HepG2 (cell line): ENCODE results near the gene PDE6C. TPM values are rescaled to one million over a fixed set of nuclear protein-coding genes. Genes with fewer than 3 reads are reported as not detected.

Source experiments
- ATAC-seq: fragments of 200-7000 bp; cut with Tn5 transposase; 3 replicates; pipeline ENCODE4 v1.9.1; 2020; ENCODE audit warnings: mild to moderate bottlenecking, moderate library complexity
- BruUV-seq: library from RNA; stranded (reverse); fragments of 400-500 nt; replicated peaks from 2 replicates; lab custom pipeline; 2021; lab: Mats Ljungman, UMichigan
- CTCF ChIA-PET: fragments of 300-600 bp; formaldehyde crosslinking; extraction: SDS; loops from one replicate; lab custom pipeline; 2021; ENCODE audit warnings: low total read pairs, inconsistent platforms, low intra/inter-chr PET ratio; lab: Yijun Ruan, JAX
- POLR2A ChIA-PET: fragments of 350-600 bp; sonication (Branson Sonifier 250); formaldehyde crosslinking; loops from one replicate; lab custom pipeline; 2020; ENCODE audit warnings: antibody characterized with exemption, inconsistent platforms; lab: Yijun Ruan, JAX
- DNase-seq: peaks from one replicate; pipeline ENCODE4 v3.0.0-alpha.2; 2015; ENCODE audit warnings: low spot score
- FAIRE-seq: peaks from 3 replicates; lab custom pipeline; 2011; peaks lifted over from hg19 to GRCh38; lab: Jason Lieb, UNC
- H2AFZ ChIP-seq: one replicate; pipeline ENCODE4 v1.6.1; 2011; ENCODE audit warnings: low read length, inconsistent platforms
- H3K27ac ChIP-seq: fragments of 300-600 bp; 3 replicates; pipeline ENCODE4 v1.8.0; 2011; ENCODE audit warnings: mixed run types, mild to moderate bottlenecking, mixed read lengths, low read length, inconsistent platforms; ENCODE audit not compliant: insufficient read depth; ENCODE audit errors: extremely low read length
- H3K27me3 ChIP-seq, 2 experiments: fragments of 200-600 bp in 1 of 2; 2 replicates in 1 of 2; 3 replicates in 1 of 2; pipeline versions ENCODE4 v1.6.0 to v1.8.0; 2011; ENCODE audit warnings: low read length in 2 of 2, mild to moderate bottlenecking in 2 of 2, moderate library complexity in 2 of 2, inconsistent platforms in 1 of 2; ENCODE audit not compliant: insufficient read depth in 2 of 2, control insufficient read depth in 1 of 2
- H3K36me3 ChIP-seq, 2 experiments: fragments of 200-600 bp in 1 of 2; replicated peaks in 1 of 2; 2 replicates in 1 of 2; 3 replicates in 1 of 2; pipeline versions ENCODE4 v1.5.1 to v1.8.0; 2011; ENCODE audit warnings: low read length in 2 of 2, inconsistent platforms in 1 of 2; ENCODE audit not compliant: insufficient read depth in 2 of 2, control insufficient read depth in 1 of 2
- H3K4me1 ChIP-seq: 2 replicates; pipeline ENCODE4 v1.5.1; 2012; ENCODE audit warnings: low read length, inconsistent platforms; ENCODE audit not compliant: insufficient read depth
- H3K4me2 ChIP-seq: 2 replicates; pipeline ENCODE4 v1.6.0; 2011; ENCODE audit warnings: low read depth, low read length, inconsistent platforms
- H3K4me3 ChIP-seq, 3 experiments: fragments of 200-600 bp in 1 of 3; sonication (generic), shearing (Covaris generic) in 1 of 3; replicated peaks in 1 of 3; 2 replicates each; pipeline ENCODE4 v1.5.1; 2011 to 2016; ENCODE audit warnings: low read length in 3 of 3, inconsistent platforms in 2 of 3, low read depth in 2 of 3, mild to moderate bottlenecking in 2 of 3, control low read depth in 1 of 3, mixed read lengths in 1 of 3; ENCODE audit not compliant: insufficient read depth in 1 of 3
- H3K79me2 ChIP-seq: one replicate; pipeline ENCODE4 v1.6.1; 2011; ENCODE audit warnings: low read length, inconsistent platforms; ENCODE audit not compliant: insufficient read depth
- H3K9ac ChIP-seq: 2 replicates; pipeline ENCODE4 v1.6.0; 2011; ENCODE audit warnings: mild to moderate bottlenecking, low read depth, low read length, inconsistent platforms; ENCODE audit not compliant: insufficient read depth
- H3K9me3 ChIP-seq: 2 replicates; pipeline ENCODE4 v1.5.1; 2012; ENCODE audit warnings: mild to moderate bottlenecking, low read length
- H4K20me1 ChIP-seq: 2 replicates; pipeline ENCODE4 v1.6.0; 2011; ENCODE audit warnings: inconsistent platforms, mild to moderate bottlenecking, low read length, moderate library complexity; ENCODE audit not compliant: insufficient read depth
- BORCS8-MEF2B ChIP-seq: sonication (generic); formaldehyde crosslinking; IDR thresholded peaks from 2 replicates; pipeline ENCODE4 v1.8.0; 2022; ENCODE audit warnings: mild to moderate bottlenecking, missing genetic modification reagents
- PHB2 ChIP-seq: fragments of 450-650 bp; IDR thresholded peaks from 2 replicates; pipeline ENCODE4 v1.6.1; 2018; ENCODE audit not compliant: partially characterized antibody
- POLR2G ChIP-seq: fragments of 200-400 bp; formaldehyde crosslinking; IDR thresholded peaks from 2 replicates; pipeline ENCODE4 v1.6.1; 2018; ENCODE audit warnings: mild to moderate bottlenecking, low read depth, low read length, moderate library complexity
- RBM22 ChIP-seq: fragments of 200-400 bp; formaldehyde crosslinking; optimal IDR thresholded peaks from 2 replicates; pipeline ENCODE3; 2017; ENCODE audit warnings: mild to moderate bottlenecking, low read length, moderate library complexity
- RFX3 ChIP-seq: IDR thresholded peaks from 2 replicates; pipeline ENCODE4 v1.6.1; 2016; ENCODE audit warnings: missing biosample characterization, missing genetic modification reagents
- SMARCC2 ChIP-seq: fragments of 450-650 bp; IDR thresholded peaks from 2 replicates; pipeline ENCODE4 v1.6.1; 2017; ENCODE audit warnings: antibody characterized with exemption, mild to moderate bottlenecking
- SOX6 ChIP-seq, 2 experiments: fragments of 450-650 bp in 1 of 2; sonication (generic) in 1 of 2; formaldehyde crosslinking in 1 of 2; IDR thresholded peaks; 2 replicates each; pipeline versions ENCODE4 v1.4.0 to v1.6.1; 2017 to 2020; ENCODE audit warnings: antibody characterized with exemption in 1 of 2, mild to moderate bottlenecking in 1 of 2, missing genetic modification reagents in 1 of 2
- SSRP1 ChIP-seq: IDR thresholded peaks from 2 replicates; pipeline ENCODE4 v1.6.1; 2016; ENCODE audit warnings: control low read depth
- TOPORS ChIP-seq: sonication (generic); formaldehyde crosslinking; IDR thresholded peaks from 2 replicates; pipeline ENCODE4 v1.8.0; 2023; ENCODE audit warnings: mild to moderate bottlenecking, missing genetic modification reagents
- ZC3H13 ChIP-seq: sonication (generic); formaldehyde crosslinking; IDR thresholded peaks from 2 replicates; pipeline ENCODE4 v1.8.1; 2023; ENCODE audit warnings: mild to moderate bottlenecking, missing genetic modification reagents, moderate library complexity
- ZKSCAN5 ChIP-seq: sonication (generic); formaldehyde crosslinking; IDR thresholded peaks from 2 replicates; pipeline ENCODE4 v1.5.1; 2020; ENCODE audit warnings: mild to moderate bottlenecking, missing genetic modification reagents
- ZSCAN31 ChIP-seq: sonication (generic); formaldehyde crosslinking; IDR thresholded peaks from 2 replicates; pipeline ENCODE4 v1.5.0; 2020; ENCODE audit warnings: low read depth, mild to moderate bottlenecking, missing genetic modification reagents
- WGBS: methylation state at CpG from one replicate; pipeline ENCODE4 v1.1.6; 2017; ENCODE audit warnings: low lambda C conversion rate; 5-methylcytosine and 5-hydroxymethylcytosine counted together
- in situ Hi-C: cut with HindIII; loops from 2 replicates; pipeline ENCODE4 v1.10.0; 2017; ENCODE audit warnings: low pct_unique_long_range_greater_than_20kb; ENCODE audit not compliant: extremely low pct_ligation_motif_present
- intact Hi-C: fragments of 100-400 bp; cut with micrococcal nuclease; formaldehyde crosslinking; loops from one replicate; pipeline ENCODE4 v1.10.0; 2022; ENCODE audit not compliant: unreplicated experiment
- polyA plus RNA-seq, 8 experiments: library from polyadenylated mRNA; depleted of rRNA in 3 of 8; stranded (reverse) in 7 of 8; unstranded in 1 of 8; fragments of >200 nt; fragmentation: Illumina TruSeq in 4 of 8; extraction: Trizol in 4 of 8; gene quantifications; 2 replicates each; pipeline versions ENCODE4 v1.2.1 to v1.2.3, GENCODE V29; 2011 to 2016; ENCODE audit warnings: low read depth in 4 of 8, missing spikeins in 1 of 8, mixed read lengths in 1 of 8; ENCODE audit not compliant: insufficient read depth in 1 of 8
- total RNA-seq, 5 experiments: library from RNA; depleted of rRNA; stranded (reverse); fragments of >200 nt; fragmentation: Illumina TruSeq; extraction: Trizol; gene quantifications; 2 replicates each; pipeline ENCODE4 v1.2.3, GENCODE V29; 2016; ENCODE audit warnings: low read depth in 1 of 5
- TF ChIP-seq, protein P1 (sequence below): sonication (generic); formaldehyde crosslinking; IDR thresholded peaks from 2 replicates; pipeline ENCODE4 v1.4.0; 2020; ENCODE audit warnings: missing genetic modification reagents
- TF ChIP-seq, protein P2 (sequence below): IDR thresholded peaks from 2 replicates; pipeline ENCODE4 v1.6.1; 2016; ENCODE audit warnings: missing genetic modification reagents, missing compliant biosample characterization
- TF ChIP-seq, protein P3 (sequence below): sonication (generic); formaldehyde crosslinking; IDR thresholded peaks from 2 replicates; pipeline ENCODE4 v1.4.0; 2020; ENCODE audit warnings: missing genetic modification reagents, borderline replicate concordance
- TF ChIP-seq, protein P4 (sequence below): sonication (generic); formaldehyde crosslinking; IDR thresholded peaks from 2 replicates; pipeline ENCODE4 v1.5.0; 2020; ENCODE audit warnings: missing genetic modification reagents

The PDE6C gene
- total and polyA plus RNA-seq, 2 of the 13 experiments (the other 11 are each of a cell fraction or from before 2014, with no cell fraction given) = 0.64 TPM; not detected in 1

DNA sequence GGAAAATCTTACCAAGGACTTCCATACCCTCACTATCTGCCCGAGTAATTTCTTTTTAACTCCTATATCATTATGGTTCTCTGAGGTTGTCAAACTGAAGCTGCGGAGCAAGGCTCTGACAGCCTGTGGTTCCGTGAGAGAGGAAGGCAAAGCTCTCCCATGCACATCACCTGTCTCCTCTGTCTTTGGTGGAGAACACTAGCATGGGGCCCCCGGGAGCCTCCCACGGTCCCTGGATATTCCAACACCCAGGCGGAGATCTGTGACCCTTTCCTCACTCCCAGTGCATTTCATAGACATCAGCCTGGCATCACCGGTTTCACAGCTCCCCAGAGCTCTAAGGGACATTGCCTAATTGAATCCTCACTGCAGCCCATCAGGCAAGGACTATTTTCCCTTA is 21.7 kb upstream of the PDE6C start (continued):
- TF ChIP-seq ZKSCAN5 (no peak), ZSCAN31 (no peak)
- TF ChIP-seq, protein P1, sequence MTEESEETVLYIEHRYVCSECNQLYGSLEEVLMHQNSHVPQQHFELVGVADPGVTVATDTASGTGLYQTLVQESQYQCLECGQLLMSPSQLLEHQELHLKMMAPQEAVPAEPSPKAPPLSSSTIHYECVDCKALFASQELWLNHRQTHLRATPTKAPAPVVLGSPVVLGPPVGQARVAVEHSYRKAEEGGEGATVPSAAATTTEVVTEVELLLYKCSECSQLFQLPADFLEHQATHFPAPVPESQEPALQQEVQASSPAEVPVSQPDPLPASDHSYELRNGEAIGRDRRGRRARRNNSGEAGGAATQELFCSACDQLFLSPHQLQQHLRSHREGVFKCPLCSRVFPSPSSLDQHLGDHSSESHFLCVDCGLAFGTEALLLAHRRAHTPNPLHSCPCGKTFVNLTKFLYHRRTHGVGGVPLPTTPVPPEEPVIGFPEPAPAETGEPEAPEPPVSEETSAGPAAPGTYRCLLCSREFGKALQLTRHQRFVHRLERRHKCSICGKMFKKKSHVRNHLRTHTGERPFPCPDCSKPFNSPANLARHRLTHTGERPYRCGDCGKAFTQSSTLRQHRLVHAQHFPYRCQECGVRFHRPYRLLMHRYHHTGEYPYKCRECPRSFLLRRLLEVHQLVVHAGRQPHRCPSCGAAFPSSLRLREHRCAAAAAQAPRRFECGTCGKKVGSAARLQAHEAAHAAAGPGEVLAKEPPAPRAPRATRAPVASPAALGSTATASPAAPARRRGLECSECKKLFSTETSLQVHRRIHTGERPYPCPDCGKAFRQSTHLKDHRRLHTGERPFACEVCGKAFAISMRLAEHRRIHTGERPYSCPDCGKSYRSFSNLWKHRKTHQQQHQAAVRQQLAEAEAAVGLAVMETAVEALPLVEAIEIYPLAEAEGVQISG (CRISPR knock-in tag) = 0 out of 2 replicates have a peak, but pooled peaks have one; percentile 21

DNA sequence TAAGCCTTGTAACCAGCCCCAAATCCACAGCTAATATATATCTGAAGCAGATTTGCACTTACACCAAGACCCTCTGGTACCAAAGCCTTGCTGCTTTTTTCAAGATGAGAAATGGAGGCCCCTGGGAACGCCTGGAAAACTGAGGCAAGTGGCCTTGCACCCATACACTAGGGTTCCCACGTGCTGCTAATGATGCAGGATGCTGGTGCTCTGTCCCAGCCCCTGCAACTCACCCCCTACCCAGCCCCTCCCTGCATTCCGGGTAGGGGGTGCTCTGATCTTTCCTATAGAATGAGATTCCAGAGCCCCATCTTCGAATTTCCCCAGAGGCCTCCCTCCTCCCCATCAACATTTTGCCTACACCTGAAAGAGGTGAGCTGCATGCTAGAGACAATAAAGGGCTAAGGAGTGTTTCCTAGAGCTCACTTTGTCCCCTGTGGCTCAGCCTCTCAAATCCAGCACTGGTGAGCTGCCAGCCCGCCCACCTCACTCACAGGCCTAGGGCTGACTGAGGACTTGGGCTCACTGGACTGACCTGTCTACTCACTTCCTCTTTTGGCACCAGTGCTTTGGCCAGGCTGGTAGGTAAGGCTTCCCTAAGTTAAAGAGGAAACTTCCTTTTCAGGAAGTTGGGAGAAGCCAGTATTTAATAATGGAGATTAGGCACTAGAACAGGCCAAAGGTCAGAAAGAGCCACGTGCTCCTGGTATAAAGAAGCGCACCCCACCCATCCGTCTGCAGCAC is 21.1 kb upstream of the PDE6C start:
- Histone ChIP-seq H3K36me3 (peaks cover 16 to 40% of the 10 kb centered on the region in 2 experiments), H3K9me3 (no peaks in the 10 kb centered on the region), H4K20me1 (peaks cover 60% of the 10 kb centered on the region), H3K79me2 (no peaks in the 10 kb centered on the region), H3K9ac (no peak overlapping the region), H3K4me2 (no peak overlapping the region), H3K27ac (no peak overlapping the region), H3K4me1 (peaks cover 34% of the 10 kb centered on the region), H2AFZ (no peak overlapping the region), H3K27me3 (no peaks in the 10 kb centered on the region), H3K4me3 (no peak overlapping the region)
- DNase-seq = no peak
- in situ Hi-C loops (no loop called here), intact Hi-C loops (loop anchor here (10.0 kb wide), 1 partner anchor 46 kb away; no protein-coding TSS in a partner anchor)
- 84% methylated on average over 7 of the region's 8 CpGs for WGBS
- ChIA-PET CTCF (no interaction called here), POLR2A (interaction anchor here (0.9 to 2.6 kb wide), 7 partner anchors 8 to 91 kb away, joined by 3 to 16 read pairs (median 5); no protein-coding TSS in a partner anchor)
- no TSS peak for BruUV-seq
- FAIRE-seq = no peak
- ATAC-seq = peak; percentile 3; the same call in 1 of the 3 replicates
- no peak for TF ChIP-seq PHB2
- peak; percentile 63; the same call in 1 of the 2 replicates for TF ChIP-seq SSRP1 (CRISPR knock-in tag)
- TF ChIP-seq TOPORS (CRISPR knock-in tag) = peak; percentile 67; the same call in 1 of the 2 replicates
- TF ChIP-seq POLR2G = peak; percentile 60
- peak; percentile 80 for TF ChIP-seq RBM22
- TF ChIP-seq RFX3 (CRISPR knock-in tag) = no peak
- no peak for TF ChIP-seq SMARCC2
- TF ChIP-seq, protein P2, sequence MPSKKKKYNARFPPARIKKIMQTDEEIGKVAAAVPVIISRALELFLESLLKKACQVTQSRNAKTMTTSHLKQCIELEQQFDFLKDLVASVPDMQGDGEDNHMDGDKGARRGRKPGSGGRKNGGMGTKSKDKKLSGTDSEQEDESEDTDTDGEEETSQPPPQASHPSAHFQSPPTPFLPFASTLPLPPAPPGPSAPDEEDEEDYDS (CRISPR knock-in tag) = no peak
- TF ChIP-seq, protein P3, sequence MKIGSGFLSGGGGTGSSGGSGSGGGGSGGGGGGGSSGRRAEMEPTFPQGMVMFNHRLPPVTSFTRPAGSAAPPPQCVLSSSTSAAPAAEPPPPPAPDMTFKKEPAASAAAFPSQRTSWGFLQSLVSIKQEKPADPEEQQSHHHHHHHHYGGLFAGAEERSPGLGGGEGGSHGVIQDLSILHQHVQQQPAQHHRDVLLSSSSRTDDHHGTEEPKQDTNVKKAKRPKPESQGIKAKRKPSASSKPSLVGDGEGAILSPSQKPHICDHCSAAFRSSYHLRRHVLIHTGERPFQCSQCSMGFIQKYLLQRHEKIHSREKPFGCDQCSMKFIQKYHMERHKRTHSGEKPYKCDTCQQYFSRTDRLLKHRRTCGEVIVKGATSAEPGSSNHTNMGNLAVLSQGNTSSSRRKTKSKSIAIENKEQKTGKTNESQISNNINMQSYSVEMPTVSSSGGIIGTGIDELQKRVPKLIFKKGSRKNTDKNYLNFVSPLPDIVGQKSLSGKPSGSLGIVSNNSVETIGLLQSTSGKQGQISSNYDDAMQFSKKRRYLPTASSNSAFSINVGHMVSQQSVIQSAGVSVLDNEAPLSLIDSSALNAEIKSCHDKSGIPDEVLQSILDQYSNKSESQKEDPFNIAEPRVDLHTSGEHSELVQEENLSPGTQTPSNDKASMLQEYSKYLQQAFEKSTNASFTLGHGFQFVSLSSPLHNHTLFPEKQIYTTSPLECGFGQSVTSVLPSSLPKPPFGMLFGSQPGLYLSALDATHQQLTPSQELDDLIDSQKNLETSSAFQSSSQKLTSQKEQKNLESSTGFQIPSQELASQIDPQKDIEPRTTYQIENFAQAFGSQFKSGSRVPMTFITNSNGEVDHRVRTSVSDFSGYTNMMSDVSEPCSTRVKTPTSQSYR (CRISPR knock-in tag) = no peak
- peak; percentile 8; the same call in 1 of the 2 replicates for TF ChIP-seq BORCS8-MEF2B (CRISPR knock-in tag)
- TF ChIP-seq, protein P4, sequence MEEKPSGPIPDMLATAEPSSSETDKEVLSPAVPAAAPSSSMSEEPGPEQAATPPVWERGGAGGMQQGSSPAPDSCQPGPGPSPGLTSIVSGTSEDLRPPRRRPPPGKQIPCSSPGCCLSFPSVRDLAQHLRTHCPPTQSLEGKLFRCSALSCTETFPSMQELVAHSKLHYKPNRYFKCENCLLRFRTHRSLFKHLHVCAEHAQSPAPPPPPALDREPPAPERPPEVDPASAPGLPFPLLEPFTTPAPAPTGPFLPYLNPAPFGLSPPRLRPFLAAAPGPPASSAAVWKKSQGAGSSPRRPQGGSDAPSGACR (CRISPR knock-in tag) = no peak
- TF ChIP-seq ZC3H13 = peak; percentile 25; the same call in 1 of the 2 replicates
- no peak for TF ChIP-seq SOX6 (IDR thresholded peaks at IDR 0.05)
- TF ChIP-seq SOX6 (CRISPR knock-in tag; IDR thresholded peaks at IDR 0.05) = 0 out of 2 replicates have a peak, but pooled peaks have one; percentile 15
